Naive thymus-derived CD4-positive, alpha-beta T cell (primary cell): ENCODE measurements around the gene TAS2R20. TPM values are rescaled to one million over a fixed set of nuclear protein-coding genes. Genes with fewer than 3 reads are reported as not detected.

ENCODE experiments used
- ATAC-seq: fragments of 150-1000 bp; cut with Tn5 transposase; 2 replicates; pipeline ENCODE4 v1.10.0; 2021; ENCODE audit warnings: mild to moderate bottlenecking, moderate library complexity
- CTCF ChIA-PET: fragments of 350-600 bp; sonication (Branson Sonifier 250); formaldehyde crosslinking; loops from one replicate; lab custom pipeline; 2021; ENCODE audit warnings: antibody characterized with exemption; lab: Charles Lee
- POLR2A ChIA-PET: fragments of 350-600 bp; sonication (Branson Sonifier 250); formaldehyde crosslinking; loops from one replicate; lab custom pipeline; 2021; ENCODE audit warnings: antibody characterized with exemption, inconsistent platforms; lab: Charles Lee
- DNase-seq, 9 donors: peaks; one replicate each; pipeline versions ENCODE4 v3.0.0 to v3.0.0-alpha.2; 2020 to 2022; ENCODE audit warnings: mixed read lengths in 1 of 9
- H3K27ac ChIP-seq: one replicate; pipeline ENCODE4 v1.7.0; 2013; ENCODE audit warnings: mild to moderate bottlenecking, low read depth, low read length, moderate library complexity
- H3K27me3 ChIP-seq, 2 donors: one replicate each; pipeline ENCODE4 v1.7.0; 2013; ENCODE audit warnings: low read length in 2 of 2, mild to moderate bottlenecking in 2 of 2, moderate library complexity in 2 of 2; ENCODE audit not compliant: control insufficient read depth in 2 of 2, insufficient read depth in 2 of 2
- H3K36me3 ChIP-seq, 3 experiments: 1 replicate in 2 of 3; 2 replicates in 1 of 3; pipeline ENCODE4 v1.7.0; 2013; ENCODE audit warnings: low read length in 3 of 3, mild to moderate bottlenecking in 3 of 3, moderate library complexity in 1 of 3; ENCODE audit not compliant: insufficient read depth in 3 of 3, control insufficient read depth in 2 of 3
- H3K4me1 ChIP-seq, 2 donors: one replicate each; pipeline ENCODE4 v1.7.0; 2013; ENCODE audit warnings: low read length in 2 of 2, mild to moderate bottlenecking in 2 of 2, moderate library complexity in 1 of 2; ENCODE audit not compliant: control insufficient read depth in 2 of 2, insufficient read depth in 2 of 2
- H3K4me3 ChIP-seq: 2 replicates; pipeline ENCODE4 v1.7.0; 2013; ENCODE audit warnings: mild to moderate bottlenecking, low read length
- H3K9me3 ChIP-seq, 3 experiments: 1 replicate in 2 of 3; 2 replicates in 1 of 3; pipeline ENCODE4 v1.7.0; 2013; ENCODE audit warnings: low read length in 3 of 3; ENCODE audit not compliant: control insufficient read depth in 2 of 3
- H3K27ac Mint-ChIP-seq, 9 donors: one replicate each; pipeline ENCODE4 v1.8.0; 2020 to 2022; ENCODE audit warnings: mixed read lengths in 9 of 9, mild to moderate bottlenecking in 8 of 9, moderate library complexity in 5 of 9, inconsistent platforms in 2 of 9
- H3K27me3 Mint-ChIP-seq, 5 donors: one replicate each; pipeline ENCODE4 v1.8.0; 2021 to 2022; ENCODE audit warnings: mixed read lengths in 5 of 5, mild to moderate bottlenecking in 1 of 5
- H3K36me3 Mint-ChIP-seq, 5 donors: one replicate each; pipeline ENCODE4 v1.8.0; 2020 to 2022; ENCODE audit warnings: mixed read lengths in 5 of 5, mild to moderate bottlenecking in 3 of 5, inconsistent platforms in 1 of 5
- H3K4me1 Mint-ChIP-seq, 7 donors: one replicate each; pipeline ENCODE4 v1.8.0; 2020 to 2022; ENCODE audit warnings: mixed read lengths in 7 of 7, mild to moderate bottlenecking in 3 of 7, inconsistent platforms in 1 of 7
- H3K4me3 Mint-ChIP-seq, 10 donors: one replicate each; pipeline ENCODE4 v1.8.0; 2020 to 2022; ENCODE audit warnings: mild to moderate bottlenecking in 10 of 10, mixed read lengths in 10 of 10, moderate library complexity in 6 of 10, inconsistent platforms in 2 of 10
- H3K9me3 Mint-ChIP-seq, 11 donors: one replicate each; pipeline ENCODE4 v1.8.0; 2020 to 2022; ENCODE audit warnings: mixed read lengths in 11 of 11, mild to moderate bottlenecking in 4 of 11, inconsistent platforms in 1 of 11, moderate library complexity in 1 of 11
- intact Hi-C, 2 donors: fragments of 100-400 bp; cut with micrococcal nuclease; formaldehyde crosslinking; loops; one replicate each; pipeline ENCODE4 v1.15.1; 2023
- polyA plus RNA-seq, 2 donors: library from polyadenylated mRNA; unstranded; fragments of 300-500 nt; fragmentation: Illumina TruSeq; gene quantifications; one replicate each; pipeline ENCODE4 v1.2.3, GENCODE V29; 2021
- total RNA-seq, 6 experiments: library from RNA in 5 of 6; stranded (reverse) in 5 of 6; gene quantifications; 1 replicate in 5 of 6; 2 replicates in 1 of 6; pipeline ENCODE4 v1.2.3 and lab custom pipeline; 2021 to 2026

TAS2R20 gene
- total and polyA plus RNA-seq, 7 experiments from 2014 or later: 0.15 to 3.5 (median 2.2) TPM; not detected in 1

DNA sequence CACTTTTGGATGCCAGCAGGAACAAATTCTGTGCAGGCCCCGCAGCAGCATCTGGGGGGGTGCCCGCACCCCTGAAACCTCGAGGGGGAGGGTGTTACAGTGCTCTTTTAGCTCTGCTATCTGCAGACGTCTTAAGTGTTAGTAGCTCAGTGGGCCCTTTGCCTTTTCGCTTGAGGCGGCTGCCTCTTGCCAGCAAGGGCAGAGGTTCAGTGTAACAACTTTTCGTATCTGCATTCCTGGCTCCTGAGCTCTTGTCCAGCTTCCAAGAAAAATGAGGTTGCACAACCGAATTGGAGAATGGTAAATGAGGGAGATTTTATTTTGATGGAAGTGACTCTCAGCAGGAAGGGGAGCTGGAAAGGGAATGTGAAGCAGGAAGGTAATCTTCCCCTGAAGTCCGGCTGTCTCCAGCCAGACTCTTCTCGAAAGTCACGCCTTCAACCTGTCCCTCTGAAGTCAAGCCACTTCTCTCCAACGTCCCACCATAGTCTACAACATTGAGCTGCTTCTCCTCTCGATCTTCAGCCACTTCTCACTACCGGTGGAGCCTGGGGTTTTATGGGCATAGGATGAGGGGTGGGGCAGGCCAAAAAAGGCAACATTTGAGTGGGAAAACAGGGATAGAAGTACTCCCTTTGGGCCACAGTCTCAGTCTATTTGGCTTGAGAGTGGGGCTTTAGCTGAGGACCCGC, 29.2 kb downstream of the TAS2R20 start:
- Mint-ChIP-seq H3K4me1 (peaks cover 0 to 10% (median 1%) of the 10 kb centered on the region in 7 donors), H3K36me3 (peaks cover 0 to 42% (median 21%) of the 10 kb centered on the region in 5 donors), H3K9me3 (no peaks in the 10 kb centered on the region), H3K27ac (no peak overlapping the region), H3K27me3 (no peaks in the 10 kb centered on the region), H3K4me3 (no peak overlapping the region)
- no peaks in the 10 kb centered on the region for H3K27me3 ChIP-seq
- intact Hi-C loops: no loop called here
- H3K9me3 ChIP-seq: no peaks in the 10 kb centered on the region
- ATAC-seq: no peak
- no peak for DNase-seq
- no peak overlapping the region for H3K27ac ChIP-seq
- ChIA-PET CTCF (interaction anchor here (0.7 kb wide), 1 partner anchor 414 kb away, joined by 3 read pairs; no protein-coding TSS in a partner anchor), POLR2A (no interaction called here)
- no peaks in the 10 kb centered on the region for H3K4me1 ChIP-seq
- no peak overlapping the region for H3K4me3 ChIP-seq
- no peaks in the 10 kb centered on the region for H3K36me3 ChIP-seq

DNA sequence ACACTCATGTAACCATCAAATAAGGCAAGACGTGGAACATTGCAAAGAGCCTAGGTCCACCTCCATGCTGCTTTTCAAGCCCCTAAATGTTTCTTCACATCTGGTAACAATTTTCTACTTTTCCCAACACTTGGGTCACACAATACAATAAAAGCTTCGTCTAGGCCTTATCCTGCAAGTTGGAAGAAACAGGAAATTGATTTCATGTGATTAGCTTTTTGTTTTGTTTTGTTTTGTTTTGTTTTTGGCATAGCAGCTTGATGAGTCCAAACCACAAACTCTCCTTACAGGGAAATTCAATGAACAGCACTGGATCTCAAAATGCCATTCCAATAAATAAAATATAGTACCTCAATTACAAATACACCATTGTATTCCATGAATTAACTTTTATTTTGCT, 30.7 kb downstream of the TAS2R20 start:
- H3K4me1 Mint-ChIP-seq: peaks cover 0 to 12% (median 4%) of the 10 kb centered on the region in 7 donors
- peaks cover 0 to 51% (median 21%) of the 10 kb centered on the region in 5 donors for H3K36me3 Mint-ChIP-seq
- CTCF ChIA-PET: no interaction called here
- no peaks in the 10 kb centered on the region for H3K27me3 Mint-ChIP-seq
- peak overlapping the region in 1 of 9 donors; percentile 21 for H3K27ac Mint-ChIP-seq
- H3K4me1 ChIP-seq: no peaks in the 10 kb centered on the region
- H3K4me3 ChIP-seq: no peak overlapping the region
- ATAC-seq (no peak), DNase-seq (no peak)
- H3K36me3 ChIP-seq: no peaks in the 10 kb centered on the region
- H3K27me3 ChIP-seq: no peaks in the 10 kb centered on the region
- no peak overlapping the region for H3K27ac ChIP-seq
- H3K9me3 ChIP-seq: no peaks in the 10 kb centered on the region
- no peak overlapping the region for H3K4me3 Mint-ChIP-seq
- no peaks in the 10 kb centered on the region for H3K9me3 Mint-ChIP-seq
- intact Hi-C loops: no loop called here
- POLR2A ChIA-PET: no interaction called here

DNA sequence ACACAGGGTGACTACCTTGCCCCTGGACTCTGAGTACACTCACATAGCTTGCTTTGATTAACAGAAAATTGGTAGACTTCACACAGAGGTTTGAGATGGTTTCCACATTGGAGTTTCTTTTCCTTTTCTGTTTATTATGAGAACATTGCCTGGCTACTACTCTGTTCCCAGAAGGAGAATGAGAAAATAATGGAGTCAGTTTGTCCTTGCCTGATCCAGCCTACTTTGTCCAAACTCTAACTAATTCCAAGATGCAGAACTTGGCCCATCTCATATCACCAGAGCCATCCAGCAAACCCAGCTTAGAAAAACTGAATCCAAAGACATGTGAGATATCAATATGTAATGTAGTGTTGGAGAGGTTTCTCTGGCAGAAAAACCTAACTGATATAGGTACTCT, 31.8 kb downstream of the TAS2R20 start:
- peaks cover 0 to 1% of the 10 kb centered on the region in 2 donors for H3K4me1 ChIP-seq
- H3K4me1 Mint-ChIP-seq: peaks cover 5 to 22% (median 11%) of the 10 kb centered on the region in 7 donors
- no peaks in the 10 kb centered on the region for H3K9me3 ChIP-seq
- H3K27ac Mint-ChIP-seq: no peak overlapping the region
- H3K9me3 Mint-ChIP-seq: no peaks in the 10 kb centered on the region
- POLR2A ChIA-PET: interaction anchor here (0.7 kb wide), 1 partner anchor 754 kb away, joined by 3 read pairs; the partner anchor contains the start of gene GABARAPL1
- ATAC-seq: no peak
- H3K36me3 Mint-ChIP-seq: peaks cover 0 to 57% (median 23%) of the 10 kb centered on the region in 5 donors
- CTCF ChIA-PET: no interaction called here
- no peaks in the 10 kb centered on the region for H3K27me3 Mint-ChIP-seq
- H3K4me3 ChIP-seq: no peak overlapping the region
- intact Hi-C loops: no loop called here
- H3K27ac ChIP-seq: no peak overlapping the region
- no peaks in the 10 kb centered on the region for H3K27me3 ChIP-seq
- H3K4me3 Mint-ChIP-seq: no peak overlapping the region
- H3K36me3 ChIP-seq: no peaks in the 10 kb centered on the region
- no peak for DNase-seq

DNA sequence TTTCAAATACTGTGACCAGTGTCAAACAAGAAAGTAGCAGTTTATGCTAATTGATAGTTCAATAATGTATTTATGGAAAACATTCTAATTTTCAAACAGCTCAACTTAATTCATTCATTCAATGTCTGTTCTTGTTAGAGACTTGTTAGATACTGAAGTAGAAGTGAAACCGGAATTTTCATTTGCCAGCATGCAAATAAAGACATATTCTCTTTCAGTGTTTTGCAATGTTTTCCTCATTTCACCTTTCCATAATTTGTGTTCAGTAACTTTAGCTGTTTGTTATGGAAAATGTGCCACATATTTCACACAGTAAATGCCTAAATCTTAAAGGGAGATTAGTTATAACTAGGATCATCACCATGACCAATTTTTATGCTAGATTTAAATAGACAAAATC, 32.6 kb downstream of the TAS2R20 start:
- no peak overlapping the region for H3K27ac Mint-ChIP-seq
- H3K27me3 ChIP-seq: no peaks in the 10 kb centered on the region
- peaks cover 0 to 57% (median 24%) of the 10 kb centered on the region in 5 donors for H3K36me3 Mint-ChIP-seq
- ATAC-seq: no peak
- no peak for DNase-seq
- intact Hi-C loops: no loop called here
- H3K4me3 ChIP-seq: no peak overlapping the region
- peaks cover 8 to 30% (median 20%) of the 10 kb centered on the region in 7 donors for H3K4me1 Mint-ChIP-seq
- no peak overlapping the region for H3K4me3 Mint-ChIP-seq
- H3K36me3 ChIP-seq: no peaks in the 10 kb centered on the region
- H3K27ac ChIP-seq: no peak overlapping the region
- H3K9me3 Mint-ChIP-seq: no peaks in the 10 kb centered on the region
- CTCF ChIA-PET: no interaction called here
- POLR2A ChIA-PET: no interaction called here
- H3K4me1 ChIP-seq: peaks cover 4 to 9% of the 10 kb centered on the region in 2 donors
- no peaks in the 10 kb centered on the region for H3K27me3 Mint-ChIP-seq
- no peaks in the 10 kb centered on the region for H3K9me3 ChIP-seq

DNA sequence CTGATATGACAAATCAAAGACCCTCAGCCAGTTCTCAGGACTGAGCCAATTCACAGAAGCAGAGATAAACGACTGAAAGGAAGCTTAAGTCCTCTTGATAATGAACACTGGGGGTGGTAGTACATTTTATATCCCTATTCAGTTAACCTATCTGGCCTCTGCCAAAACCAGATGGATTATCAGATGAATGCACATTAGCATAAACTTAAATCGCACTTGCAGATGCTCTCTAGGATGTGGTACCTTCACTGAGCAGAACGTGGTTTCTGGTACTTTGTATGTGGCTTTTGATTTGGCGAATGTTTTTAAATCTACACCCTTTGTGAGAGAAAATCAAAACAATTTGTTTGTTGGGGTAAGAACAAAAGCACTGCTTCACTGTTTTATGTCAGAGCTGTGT, 37.9 kb downstream of the TAS2R20 start:
- POLR2A ChIA-PET: no interaction called here
- H3K4me1 Mint-ChIP-seq: peaks cover 18 to 41% (median 34%) of the 10 kb centered on the region in 7 donors
- ATAC-seq: peak; percentile 80
- peak overlapping the region in 3 of 9 donors; percentile 1 to 37 (median 11) for H3K27ac Mint-ChIP-seq
- Histone ChIP-seq H3K27me3 (no peaks in the 10 kb centered on the region), H3K36me3 (no peaks in the 10 kb centered on the region), H3K4me1 (peaks cover 4 to 9% of the 10 kb centered on the region in 2 donors), H3K4me3 (no peak overlapping the region), H3K27ac (no peak overlapping the region), H3K9me3 (no peaks in the 10 kb centered on the region)
- no peaks in the 10 kb centered on the region for H3K27me3 Mint-ChIP-seq
- no peak overlapping the region for H3K4me3 Mint-ChIP-seq
- intact Hi-C loops: no loop called here
- CTCF ChIA-PET: no interaction called here
- H3K36me3 Mint-ChIP-seq: peaks cover 4 to 59% (median 43%) of the 10 kb centered on the region in 5 donors
- DNase-seq: peak in 7 of 9 donors; percentile 14 to 75 (median 52)
- H3K9me3 Mint-ChIP-seq: peaks cover 0 to 18% (median 7%) of the 10 kb centered on the region in 11 donors

DNA sequence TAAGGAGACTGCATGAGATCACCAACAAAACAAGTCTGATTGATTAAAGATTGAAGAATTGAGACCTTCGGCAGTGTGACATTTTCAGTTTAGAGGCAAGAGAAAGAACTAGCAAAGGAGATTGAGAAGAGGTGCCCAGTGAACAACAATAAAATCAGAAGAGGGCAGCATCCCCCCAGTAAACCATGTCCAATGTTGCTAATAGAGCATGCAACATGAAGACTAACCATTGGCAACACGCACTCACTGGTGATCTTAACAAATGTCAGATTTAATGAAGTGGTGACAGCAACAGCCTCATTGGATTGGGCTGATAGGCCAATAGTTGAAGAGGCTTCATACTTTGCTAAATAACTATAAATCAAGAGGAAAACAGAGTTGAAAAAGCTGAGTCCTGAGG, 38.3 kb downstream of the TAS2R20 start:
- Histone ChIP-seq H3K4me1 (peaks cover 4 to 9% of the 10 kb centered on the region in 2 donors), H3K9me3 (no peaks in the 10 kb centered on the region), H3K36me3 (no peaks in the 10 kb centered on the region), H3K27ac (no peak overlapping the region), H3K4me3 (no peak overlapping the region), H3K27me3 (no peaks in the 10 kb centered on the region)
- H3K27me3 Mint-ChIP-seq: no peaks in the 10 kb centered on the region
- no peak for ATAC-seq
- CTCF ChIA-PET: no interaction called here
- intact Hi-C loops: no loop called here
- peaks cover 19 to 41% (median 34%) of the 10 kb centered on the region in 7 donors for H3K4me1 Mint-ChIP-seq
- H3K4me3 Mint-ChIP-seq: peak overlapping the region in 1 of 10 donors; percentile 4
- POLR2A ChIA-PET: no interaction called here
- no peak for DNase-seq
- peaks cover 7 to 63% (median 47%) of the 10 kb centered on the region in 5 donors for H3K36me3 Mint-ChIP-seq
- H3K27ac Mint-ChIP-seq: peak overlapping the region in 2 of 9 donors; percentile 1 to 37
- peaks cover 0 to 22% (median 11%) of the 10 kb centered on the region in 11 donors for H3K9me3 Mint-ChIP-seq
